Aorta (tissue), 5 donors: ENCODE data around the gene N4BP2L2. TPM values are rescaled to one million over a fixed set of nuclear protein-coding genes. Genes with fewer than 3 reads are reported as not detected.
"Not testable (repeated sequence)": the region's sequence is repeated elsewhere in the genome, so short reads cannot be mapped to it uniquely, and the experiment has no call there.

Experiments used
- ATAC-seq: fragments of 200-7000 bp; cut with Tn5 transposase; one replicate; pipeline ENCODE4 v1.9.1; 2022; ENCODE audit warnings: moderate library complexity; ENCODE audit not compliant: low FRiP score
- DNase-seq, 2 donors: peaks; one replicate each; pipeline ENCODE4 v3.0.0-alpha.2; 2020
- H3K27ac ChIP-seq, 2 donors: one replicate each; pipeline ENCODE4 v1.5.1; 2013; ENCODE audit warnings: low read length in 2 of 2, mild to moderate bottlenecking in 2 of 2, moderate library complexity in 2 of 2, control low read depth in 1 of 2, inconsistent platforms in 1 of 2, low read depth in 1 of 2
- H3K27me3 ChIP-seq, 2 donors: one replicate each; pipeline ENCODE4 v1.6.1; 2013; ENCODE audit warnings: control low read depth in 1 of 2, low read length in 1 of 2, mild to moderate bottlenecking in 1 of 2, moderate library complexity in 1 of 2; ENCODE audit not compliant: insufficient read depth in 2 of 2, control insufficient read depth in 1 of 2
- H3K36me3 ChIP-seq, 2 donors: one replicate each; pipeline ENCODE4 v1.6.1; 2013; ENCODE audit warnings: control low read depth in 1 of 2, low read length in 1 of 2, mild to moderate bottlenecking in 1 of 2; ENCODE audit not compliant: insufficient read depth in 2 of 2, control insufficient read depth in 1 of 2
- H3K4me1 ChIP-seq, 2 donors: one replicate each; pipeline ENCODE4 v1.6.1; 2013; ENCODE audit warnings: low read length in 2 of 2, control low read depth in 1 of 2, mild to moderate bottlenecking in 1 of 2, moderate library complexity in 1 of 2; ENCODE audit not compliant: insufficient read depth in 2 of 2, control insufficient read depth in 1 of 2
- H3K4me3 ChIP-seq, 2 donors: one replicate each; pipeline ENCODE4 v1.5.1; 2013; ENCODE audit warnings: low read length in 2 of 2, control low read depth in 1 of 2, mild to moderate bottlenecking in 1 of 2
- H3K9me3 ChIP-seq: one replicate; pipeline ENCODE4 v1.6.1; 2013; ENCODE audit warnings: mild to moderate bottlenecking, low read length; ENCODE audit not compliant: control insufficient read depth
- WGBS, 2 donors: extraction: QIAGEN DNeasy Blood & Tissue Kit; methylation state at CpG; one replicate each; pipeline ENCODE4 v1.1.7; 2013; 5-methylcytosine and 5-hydroxymethylcytosine counted together
- intact Hi-C, 2 donors: fragments of 100-400 bp; cut with DNase I; formaldehyde crosslinking; loops; one replicate each; pipeline versions ENCODE4 v1.14.2 to v1.15.0; 2022
- polyA plus RNA-seq, 2 donors: library from polyadenylated mRNA; stranded (reverse); fragments of 200-250 nt; gene quantifications; one replicate each; pipeline ENCODE4 v1.2.3, GENCODE V29; 2013
- total RNA-seq, 2 donors: library from RNA; stranded (reverse); fragmentation: NEBNext Ultra II Directional; extraction: Animal tissue kit (Norgen Biotek cat#: 25700); gene quantifications; one replicate each; pipeline ENCODE4 v1.2.1, GENCODE V29; 2021
- donor health status: healthy with polysubstance abuse.
- donor health status: Bipolar disorder and iron deficiency.
- donor health status: DM: no; HTN: no; CAD: no.
- donor health status: DM: no; HTN: no; CAD: no.
- donor health status: DM: yes; HTN: yes; CAD: no.

The N4BP2L2 gene
- total and polyA plus RNA-seq, 4 donors: 45.5 to 239 (median 153) TPM

DNA sequence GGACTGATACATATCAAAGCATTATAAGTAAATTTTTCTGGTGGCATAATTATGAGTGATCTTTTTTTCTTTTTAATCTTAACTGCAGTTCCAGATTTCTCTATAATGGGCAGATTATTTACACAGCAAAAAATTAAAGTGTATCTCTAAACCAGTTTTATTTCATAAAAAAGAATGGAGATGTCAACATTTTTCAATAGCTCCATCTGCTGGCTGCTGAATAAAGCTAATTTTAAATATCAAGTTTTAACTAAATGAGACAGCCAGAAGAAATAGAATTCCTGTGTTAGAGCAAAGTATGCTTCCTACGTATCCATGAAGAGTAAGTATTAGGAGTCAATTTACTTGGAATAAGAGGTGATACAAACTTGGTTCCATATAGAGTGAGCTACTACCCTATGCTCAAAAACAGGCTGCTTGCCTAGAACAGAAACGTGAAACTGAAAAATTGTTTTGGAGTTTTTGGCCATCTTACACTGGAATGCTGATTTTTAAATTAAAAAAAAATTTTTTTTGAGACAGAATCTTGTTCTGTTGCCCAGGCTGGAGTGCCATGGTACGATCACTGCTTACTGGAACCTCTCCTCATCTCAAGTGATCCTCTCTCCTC, 42.7 kb upstream of the N4BP2L2 start:
- Histone ChIP-seq H3K4me3 (no peak overlapping the region), H3K4me1 (peaks cover 0 to 2% of the 10 kb centered on the region in 2 donors), H3K27me3 (no peaks in the 10 kb centered on the region), H3K9me3 (no peaks in the 10 kb centered on the region), H3K27ac (no peak overlapping the region), H3K36me3 (no peaks in the 10 kb centered on the region)
- ATAC-seq: no peak
- WGBS, 2 donors: 8 to 12% methylated on average over 3 of the region's 3 CpGs
- no peak for DNase-seq
- intact Hi-C loops: loop anchor here in 1 of 2 donors (10.0 kb wide), 1 partner anchor 964 kb away; no protein-coding TSS in a partner anchor

DNA sequence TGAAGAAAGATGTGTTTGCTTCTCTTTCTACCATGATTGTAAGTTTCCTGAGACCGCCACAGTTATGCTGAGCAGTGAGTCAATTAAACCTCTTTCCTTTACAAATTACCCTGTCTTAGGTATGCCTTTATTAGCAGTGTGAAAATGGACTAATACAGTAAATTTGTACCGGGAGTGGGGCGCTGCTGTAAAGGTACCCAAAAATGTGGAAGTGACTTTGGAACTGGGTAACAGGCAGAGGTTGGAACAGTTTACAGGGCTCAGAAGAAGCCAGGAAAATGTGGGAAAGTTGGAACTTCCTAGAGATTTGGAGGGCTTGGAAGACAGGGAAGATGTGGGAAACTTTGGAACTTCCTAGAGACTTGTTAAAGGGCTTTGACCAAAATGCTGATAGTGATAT, 38.4 kb upstream of the N4BP2L2 start:
- Histone ChIP-seq H3K27me3 (no peaks in the 10 kb centered on the region), H3K4me1 (no peaks in the 10 kb centered on the region), H3K9me3 (no peaks in the 10 kb centered on the region), H3K36me3 (no peaks in the 10 kb centered on the region), H3K4me3 (no peak overlapping the region), H3K27ac (no peak overlapping the region)
- DNase-seq: no peak
- ATAC-seq: no peak
- WGBS, 2 donors: 97 to 99% methylated on average over 3 of the region's 3 CpGs
- intact Hi-C loops: loop anchor here in 1 of 2 donors (5.0 kb wide), 1 partner anchor 195 kb away; no protein-coding TSS in a partner anchor

DNA sequence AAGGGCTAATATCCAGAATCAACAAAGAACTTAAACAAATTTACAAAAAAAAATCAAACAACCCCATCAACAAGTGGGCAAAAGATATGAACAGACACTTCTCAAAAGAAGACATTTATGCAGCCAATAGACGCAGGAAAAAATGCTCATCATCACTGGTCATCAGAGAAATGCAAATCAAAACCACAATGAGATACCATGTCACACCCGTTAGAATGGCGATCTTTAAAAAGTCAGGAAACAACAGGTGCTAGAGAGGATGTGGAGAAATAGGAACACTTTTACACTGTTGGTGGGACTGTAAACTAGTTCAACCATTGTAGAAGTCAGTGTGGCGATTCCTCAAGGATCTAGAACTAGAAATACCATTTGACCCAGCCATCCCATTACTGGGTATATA, 37.1 kb upstream of the N4BP2L2 start:
- intact Hi-C loops: loop anchor here in 1 of 2 donors (5.0 kb wide), 1 partner anchor 193 kb away; no protein-coding TSS in a partner anchor
- DNase-seq, H3K36me3 ChIP-seq, H3K9me3 ChIP-seq, ATAC-seq, H3K4me3 ChIP-seq, H3K27ac ChIP-seq, H3K27me3 ChIP-seq, H3K4me1 ChIP-seq: not testable (repeated sequence)
- 91 to 94% methylated on average over 3 to 4 of the region's 4 CpGs for WGBS, 2 donors

DNA sequence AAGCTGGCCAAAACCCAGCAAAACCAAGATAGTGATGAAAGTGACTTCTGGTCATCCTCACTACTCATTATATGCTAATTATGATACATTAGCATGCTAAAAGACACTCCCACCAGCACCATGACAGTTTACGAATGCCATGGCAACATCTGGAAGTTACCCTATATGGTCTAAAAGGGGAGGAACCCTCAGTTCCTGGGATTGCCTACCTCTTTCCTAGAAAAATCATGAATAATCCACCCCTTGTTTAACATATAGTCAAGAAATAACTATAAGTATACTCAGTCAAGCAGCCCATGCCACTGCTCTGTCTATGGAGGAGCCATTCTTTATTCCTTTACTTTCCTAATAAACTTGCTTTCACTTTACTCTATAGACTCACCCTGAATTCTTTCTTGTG, 22.2 kb upstream of the N4BP2L2 start:
- H3K27me3 ChIP-seq, H3K36me3 ChIP-seq, H3K27ac ChIP-seq, H3K4me1 ChIP-seq, intact Hi-C loops, H3K4me3 ChIP-seq, H3K9me3 ChIP-seq, DNase-seq, ATAC-seq: not testable (repeated sequence)
- 94 to 100% methylated on average over 1 of the region's 1 CpG for WGBS, 2 donors

DNA sequence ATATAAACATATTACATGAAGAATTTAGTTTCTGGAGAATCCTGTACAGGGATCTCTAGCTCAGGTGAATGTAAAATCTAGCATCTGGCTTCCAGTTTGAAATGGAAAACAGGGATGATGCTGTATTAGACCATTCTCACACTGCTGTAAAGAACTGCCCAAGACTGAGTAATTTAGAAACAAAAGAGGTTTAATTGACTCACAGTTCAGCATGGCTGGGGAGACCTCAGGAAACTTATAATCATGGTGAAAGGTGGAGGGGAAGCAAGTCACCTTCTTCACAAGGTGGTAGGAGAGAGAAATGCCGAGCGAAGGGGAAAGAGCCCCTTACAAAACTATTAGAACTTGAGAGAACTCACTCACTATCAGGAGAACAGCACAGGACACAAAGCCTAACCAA, 17.0 kb upstream of the N4BP2L2 start:
- ATAC-seq: no peak
- H3K4me1 ChIP-seq: no peaks in the 10 kb centered on the region
- intact Hi-C loops: no loop called here
- WGBS, 2 donors: 98% methylated on average over 2 of the region's 2 CpGs
- no peak overlapping the region for H3K27ac ChIP-seq
- H3K27me3 ChIP-seq: no peaks in the 10 kb centered on the region
- H3K9me3 ChIP-seq: no peaks in the 10 kb centered on the region
- H3K4me3 ChIP-seq: no peak overlapping the region
- no peak for DNase-seq
- H3K36me3 ChIP-seq: no peaks in the 10 kb centered on the region

DNA sequence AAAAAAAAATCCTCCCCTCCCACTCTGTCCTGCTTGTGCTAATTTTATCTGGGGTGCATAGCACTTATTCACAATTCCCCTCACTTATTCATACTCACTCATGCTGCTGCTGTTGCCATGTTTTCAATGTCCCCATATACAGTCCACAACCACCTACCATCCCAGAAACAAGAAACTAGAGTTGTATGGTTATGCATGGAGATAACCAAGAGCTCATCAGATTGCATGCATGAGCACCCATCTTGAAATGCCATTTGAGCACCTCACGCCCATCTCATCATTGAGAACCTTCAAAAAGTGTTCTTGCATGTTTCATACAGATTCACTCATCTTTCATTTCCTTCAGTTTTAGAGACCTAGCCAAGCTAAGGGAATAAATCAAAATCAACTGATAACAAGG, 15.1 kb upstream of the N4BP2L2 start:
- H3K36me3 ChIP-seq: no peaks in the 10 kb centered on the region
- ATAC-seq (no peak), DNase-seq (no peak)
- no peaks in the 10 kb centered on the region for H3K4me1 ChIP-seq
- H3K27ac ChIP-seq: no peak overlapping the region
- WGBS, 2 donors: 90 to 100% methylated on average over 1 of the region's 1 CpG
- intact Hi-C loops: no loop called here
- no peaks in the 10 kb centered on the region for H3K27me3 ChIP-seq
- H3K4me3 ChIP-seq: no peak overlapping the region
- no peaks in the 10 kb centered on the region for H3K9me3 ChIP-seq

DNA sequence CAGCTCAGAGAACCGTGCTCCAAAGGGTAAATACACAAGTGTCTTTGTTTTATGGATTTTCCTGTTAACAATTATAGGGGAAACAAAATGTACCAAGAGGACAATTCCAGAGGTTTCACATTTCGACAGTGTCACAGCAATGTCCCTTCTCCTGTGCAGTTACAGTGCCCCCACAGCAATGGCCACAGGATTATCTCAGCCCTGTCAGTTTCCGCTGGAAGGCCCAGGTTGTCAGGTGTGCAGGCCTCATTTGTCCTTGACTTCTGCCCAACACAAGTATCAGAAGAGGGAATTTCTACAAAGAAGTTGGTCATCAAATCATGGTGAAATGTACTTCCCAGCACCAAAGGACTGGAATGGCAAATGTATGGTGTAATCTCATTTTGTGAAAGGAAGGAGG, 11.2 kb upstream of the N4BP2L2 start:
- intact Hi-C loops: no loop called here
- Histone ChIP-seq H3K27me3 (no peaks in the 10 kb centered on the region), H3K9me3 (no peaks in the 10 kb centered on the region), H3K36me3 (no peaks in the 10 kb centered on the region), H3K4me3 (no peak overlapping the region), H3K4me1 (no peaks in the 10 kb centered on the region), H3K27ac (no peak overlapping the region)
- DNase-seq (no peak), ATAC-seq (no peak)
- WGBS, 2 donors: 87 to 89% methylated on average over 3 of the region's 3 CpGs

DNA sequence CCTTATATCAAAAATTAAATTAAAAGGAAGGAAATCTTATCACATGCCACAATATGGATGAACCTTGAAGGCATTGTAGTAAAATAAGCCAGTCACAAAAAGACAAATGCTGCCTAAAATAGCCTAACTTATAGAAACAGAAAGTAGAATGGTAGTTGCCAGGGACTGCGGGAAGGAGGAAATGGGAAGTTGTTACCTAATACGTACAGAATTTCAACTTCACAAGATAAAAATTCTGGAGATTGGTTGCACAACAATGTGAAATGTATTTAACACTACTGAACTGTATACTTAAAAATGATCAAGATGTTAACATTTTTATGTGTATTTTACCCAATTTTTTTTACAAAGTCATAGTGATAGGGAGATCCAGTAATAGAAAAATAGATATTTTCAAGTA, 10.2 kb upstream of the N4BP2L2 start:
- Histone ChIP-seq H3K27me3 (no peaks in the 10 kb centered on the region), H3K27ac (no peak overlapping the region), H3K36me3 (no peaks in the 10 kb centered on the region), H3K4me1 (no peaks in the 10 kb centered on the region), H3K4me3 (no peak overlapping the region), H3K9me3 (no peaks in the 10 kb centered on the region)
- no peak for ATAC-seq
- intact Hi-C loops: no loop called here
- DNase-seq: no peak
- 23 to 27% methylated on average over 2 of the region's 2 CpGs for WGBS, 2 donors

DNA sequence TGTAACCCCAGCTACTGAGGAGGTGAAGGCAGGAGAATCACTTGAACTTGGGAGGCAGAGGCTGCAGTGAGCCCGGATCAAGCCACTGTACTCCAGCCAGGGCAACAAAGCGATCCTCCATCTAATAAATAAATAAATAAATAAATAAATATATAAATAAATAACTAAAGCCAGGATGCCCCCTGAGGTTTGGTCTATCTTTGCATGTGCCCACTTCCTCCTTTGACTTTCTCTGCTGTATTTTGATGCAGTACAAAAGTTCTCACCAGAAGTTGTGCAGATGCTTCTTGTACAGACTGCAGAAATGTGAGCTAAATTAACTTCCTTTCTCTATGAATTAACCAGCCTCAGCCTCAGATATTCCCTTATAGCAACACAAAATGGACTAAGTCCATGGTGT, 6.5 kb upstream of the N4BP2L2 start:
- no peaks in the 10 kb centered on the region for H3K27me3 ChIP-seq
- H3K9me3 ChIP-seq: no peaks in the 10 kb centered on the region
- DNase-seq (no peak), ATAC-seq (no peak)
- WGBS, 2 donors: 96 to 100% methylated on average over 2 of the region's 2 CpGs
- H3K4me1 ChIP-seq: no peaks in the 10 kb centered on the region
- H3K36me3 ChIP-seq: no peaks in the 10 kb centered on the region
- H3K27ac ChIP-seq: no peak overlapping the region
- H3K4me3 ChIP-seq: no peak overlapping the region
- intact Hi-C loops: no loop called here
